Neural crest cell (in vitro differentiated cells): Measurements from ENCODE around the gene ZNF33A. TPM values are rescaled to one million over a fixed set of nuclear protein-coding genes. Genes with fewer than 3 reads are reported as not detected.
"Not testable (repeated sequence)": the region's sequence is repeated elsewhere in the genome, so short reads cannot be mapped to it uniquely, and the experiment has no call there.

Source experiments
- DNase-seq: peaks from one replicate; pipeline ENCODE4 v3.0.0; 2021; ENCODE audit warnings: low read depth, mixed read lengths, low spot score
- H3K27ac Mint-ChIP-seq: one replicate; pipeline ENCODE4 v1.8.0; 2021; ENCODE audit warnings: mild to moderate bottlenecking, mixed read lengths; ENCODE audit not compliant: unreplicated experiment
- H3K27me3 Mint-ChIP-seq: 2 replicates; pipeline ENCODE4 v1.8.0; 2021; ENCODE audit warnings: low read depth, mild to moderate bottlenecking, mixed read lengths
- H3K36me3 Mint-ChIP-seq: 2 replicates; pipeline ENCODE4 v1.8.0; 2021; ENCODE audit warnings: low read depth, mild to moderate bottlenecking, mixed read lengths
- H3K4me1 Mint-ChIP-seq: 2 replicates; pipeline ENCODE4 v1.8.0; 2021; ENCODE audit warnings: mixed read lengths
- H3K4me3 Mint-ChIP-seq: one replicate; pipeline ENCODE4 v1.8.0; 2021; ENCODE audit warnings: mild to moderate bottlenecking, mixed read lengths
- H3K9me3 Mint-ChIP-seq: 2 replicates; pipeline ENCODE4 v1.8.0; 2021; ENCODE audit warnings: mixed read lengths
- total RNA-seq: library from RNA; stranded (reverse); gene quantifications from 2 replicates; pipeline ENCODE4 v1.2.1, GENCODE V29; 2021
- TF ChIP-seq, protein P1 (sequence below): fragments of 200-600 bp; sonication (generic); conservative IDR thresholded peaks from 2 replicates; pipeline ENCODE4 v1.5.0; 2021; ENCODE audit warnings: antibody characterized with exemption, mild to moderate bottlenecking

The ZNF33A gene
- total RNA-seq, 1 donor from 2014 or later: 27.8 TPM

DNA sequence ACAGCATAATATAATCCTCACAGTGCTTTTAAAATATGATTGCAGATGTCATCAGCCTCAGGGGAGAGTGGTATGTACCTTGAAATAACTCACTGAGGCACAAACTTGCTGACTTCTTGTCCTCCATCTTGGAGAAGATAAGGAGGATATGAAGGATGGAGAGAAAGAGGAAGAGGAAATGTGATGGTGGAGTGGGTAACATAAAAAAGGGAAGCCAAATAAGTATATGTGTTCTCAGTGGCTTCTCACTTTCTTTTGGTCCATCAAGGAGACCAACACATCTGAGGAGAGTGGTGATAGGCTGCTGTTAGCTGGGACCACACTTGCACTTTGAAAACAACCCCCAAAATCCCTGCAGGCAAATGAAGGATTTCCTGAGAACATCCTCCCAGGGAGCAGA is 62.1 kb downstream of the ZNF33A start:
- H3K9me3 Mint-ChIP-seq: peaks cover 23% of the 10 kb centered on the region
- TF ChIP-seq, protein P1, sequence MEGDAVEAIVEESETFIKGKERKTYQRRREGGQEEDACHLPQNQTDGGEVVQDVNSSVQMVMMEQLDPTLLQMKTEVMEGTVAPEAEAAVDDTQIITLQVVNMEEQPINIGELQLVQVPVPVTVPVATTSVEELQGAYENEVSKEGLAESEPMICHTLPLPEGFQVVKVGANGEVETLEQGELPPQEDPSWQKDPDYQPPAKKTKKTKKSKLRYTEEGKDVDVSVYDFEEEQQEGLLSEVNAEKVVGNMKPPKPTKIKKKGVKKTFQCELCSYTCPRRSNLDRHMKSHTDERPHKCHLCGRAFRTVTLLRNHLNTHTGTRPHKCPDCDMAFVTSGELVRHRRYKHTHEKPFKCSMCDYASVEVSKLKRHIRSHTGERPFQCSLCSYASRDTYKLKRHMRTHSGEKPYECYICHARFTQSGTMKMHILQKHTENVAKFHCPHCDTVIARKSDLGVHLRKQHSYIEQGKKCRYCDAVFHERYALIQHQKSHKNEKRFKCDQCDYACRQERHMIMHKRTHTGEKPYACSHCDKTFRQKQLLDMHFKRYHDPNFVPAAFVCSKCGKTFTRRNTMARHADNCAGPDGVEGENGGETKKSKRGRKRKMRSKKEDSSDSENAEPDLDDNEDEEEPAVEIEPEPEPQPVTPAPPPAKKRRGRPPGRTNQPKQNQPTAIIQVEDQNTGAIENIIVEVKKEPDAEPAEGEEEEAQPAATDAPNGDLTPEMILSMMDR: no peak
- peaks cover 3% of the 10 kb centered on the region for H3K27me3 Mint-ChIP-seq
- H3K4me3 Mint-ChIP-seq: no peak overlapping the region
- no peak overlapping the region for H3K27ac Mint-ChIP-seq
- H3K36me3 Mint-ChIP-seq: peaks cover 6% of the 10 kb centered on the region
- no peaks in the 10 kb centered on the region for H3K4me1 Mint-ChIP-seq
- no peak for DNase-seq

DNA sequence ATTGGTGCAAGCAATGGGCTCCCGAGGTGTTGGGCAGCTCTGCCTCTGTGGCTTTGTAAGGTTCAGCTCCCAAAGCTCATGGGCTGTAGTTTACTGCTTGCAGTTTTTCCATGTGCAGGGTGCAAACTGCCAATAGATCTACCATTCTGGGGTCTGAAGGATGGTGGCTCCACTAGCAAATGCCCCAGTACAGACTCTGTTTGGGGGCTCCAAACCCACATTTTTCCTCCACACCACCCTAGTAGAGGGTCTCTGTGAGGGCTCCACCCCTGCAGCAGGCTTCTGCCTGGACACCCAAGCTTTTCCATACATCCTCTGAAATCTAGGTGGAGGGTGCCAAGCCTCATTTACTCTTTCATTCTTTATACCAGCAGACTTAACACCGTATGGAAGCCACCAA is 66.2 kb downstream of the ZNF33A start:
- Mint-ChIP-seq H3K4me1 (no peaks in the 10 kb centered on the region), H3K36me3 (peaks cover 6% of the 10 kb centered on the region), H3K9me3 (peaks cover 29% of the 10 kb centered on the region), H3K4me3 (no peak overlapping the region), H3K27me3 (peaks cover 3% of the 10 kb centered on the region), H3K27ac (no peak overlapping the region)
- TF ChIP-seq, protein P1: no peak
- DNase-seq: no peak

DNA sequence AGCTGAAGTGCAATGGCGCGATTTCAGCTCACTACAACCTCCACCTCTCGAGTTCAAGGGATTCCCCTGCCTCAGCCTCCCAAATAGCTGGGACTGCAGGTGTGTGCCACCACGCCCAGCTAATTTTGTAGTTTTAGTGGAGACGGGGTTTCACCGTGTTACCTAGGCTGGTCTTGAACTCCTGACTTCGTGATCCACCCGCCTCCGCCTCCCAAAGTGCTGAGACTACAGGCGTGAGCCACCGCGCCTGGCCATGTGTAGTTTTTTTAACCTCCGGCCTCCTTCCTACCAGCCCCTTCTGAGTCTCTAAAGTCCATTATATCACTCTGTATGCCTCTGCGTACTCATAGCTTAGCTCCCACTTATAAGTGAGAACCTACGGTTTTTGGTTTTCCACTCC is 82.8 kb downstream of the ZNF33A start:
- Mint-ChIP-seq H3K9me3 (peaks cover 18% of the 10 kb centered on the region), H3K27ac (peak overlapping the region; percentile 3), H3K36me3 (peaks cover 39% of the 10 kb centered on the region), H3K4me3 (peak overlapping the region; percentile 94), H3K4me1 (peaks cover 19% of the 10 kb centered on the region)
- not testable (repeated sequence) for H3K27me3 Mint-ChIP-seq, DNase-seq

DNA sequence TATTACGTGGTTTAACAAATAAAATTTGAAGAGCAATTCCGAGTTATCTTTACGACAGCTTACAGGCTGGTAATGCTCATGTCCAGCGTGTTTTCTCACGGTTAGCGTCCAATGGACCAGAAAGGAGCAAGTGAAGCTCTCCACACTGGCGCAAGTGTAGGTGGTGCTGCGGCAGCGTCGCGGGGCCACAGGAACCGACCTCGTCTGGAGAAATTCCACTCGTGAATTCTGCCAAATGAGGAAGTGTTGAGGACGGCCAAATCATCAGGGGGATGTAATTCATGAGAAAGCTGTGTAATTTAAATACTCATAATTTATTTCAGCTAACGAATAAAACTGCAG is 83.3 kb downstream of the ZNF33A start:
- Mint-ChIP-seq H3K27me3 (no peaks in the 10 kb centered on the region), H3K27ac (no peak overlapping the region), H3K4me3 (peak overlapping the region; percentile 94), H3K36me3 (peaks cover 43% of the 10 kb centered on the region), H3K4me1 (peaks cover 19% of the 10 kb centered on the region), H3K9me3 (peaks cover 20% of the 10 kb centered on the region)
- TF ChIP-seq, protein P1: no peak
- DNase-seq: no peak

DNA sequence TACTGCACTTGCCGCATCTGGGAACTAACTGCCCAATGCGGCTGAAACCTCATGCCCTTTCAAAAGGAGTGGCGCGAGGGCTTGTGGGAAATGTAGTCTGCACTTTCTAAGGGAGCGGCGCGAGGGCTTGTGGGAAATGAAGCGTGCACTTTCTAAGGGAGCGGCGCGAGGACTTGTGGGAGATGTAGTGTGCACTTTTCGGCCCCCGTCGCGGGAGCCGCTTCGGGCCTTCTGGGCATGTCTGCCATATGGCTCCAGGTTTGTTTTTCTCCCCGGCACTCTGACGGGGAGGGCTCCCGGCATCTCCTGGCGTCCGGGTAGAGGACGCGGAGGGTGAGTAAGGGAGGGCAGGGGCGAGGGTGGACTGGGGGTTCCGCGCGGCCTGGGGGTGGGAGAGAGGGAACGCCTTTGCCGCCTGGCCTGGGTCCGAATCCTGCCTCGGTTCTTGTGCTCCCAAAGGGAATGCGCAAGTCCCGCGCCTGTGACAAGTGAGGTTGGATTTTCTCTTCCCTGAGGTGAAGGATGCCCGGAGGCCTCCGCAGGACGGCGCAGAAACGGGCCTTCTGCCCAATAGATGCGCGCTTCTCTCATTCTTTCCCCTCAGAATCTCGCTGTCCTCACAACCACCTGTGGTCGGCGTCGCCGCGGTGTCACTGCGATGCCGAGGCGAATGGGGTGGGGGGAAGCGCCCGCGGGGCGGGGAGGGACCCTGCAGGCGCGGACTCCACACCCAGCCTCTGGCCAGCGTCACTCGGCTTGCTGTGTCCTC is 83.9 kb downstream of the ZNF33A start, which contains the start of gene ZNF37A:
TSS of gene ZNF37A (plus strand) at position 180 of the 769 bp plus-strand sequence. CDS start 2,281 bp downstream, outside the sequence.
- H3K9me3 Mint-ChIP-seq: peaks cover 22% of the 10 kb centered on the region
- peak; percentile 72 for DNase-seq
- peaks cover 19% of the 10 kb centered on the region for H3K4me1 Mint-ChIP-seq
- H3K36me3 Mint-ChIP-seq: peaks cover 49% of the 10 kb centered on the region
- no peaks in the 10 kb centered on the region for H3K27me3 Mint-ChIP-seq
- TF ChIP-seq, protein P1: no peak
- peak within 1 kb of the TSS; percentile 75 for H3K27ac Mint-ChIP-seq
- H3K4me3 Mint-ChIP-seq: peak within 1 kb of the TSS; percentile 94

DNA sequence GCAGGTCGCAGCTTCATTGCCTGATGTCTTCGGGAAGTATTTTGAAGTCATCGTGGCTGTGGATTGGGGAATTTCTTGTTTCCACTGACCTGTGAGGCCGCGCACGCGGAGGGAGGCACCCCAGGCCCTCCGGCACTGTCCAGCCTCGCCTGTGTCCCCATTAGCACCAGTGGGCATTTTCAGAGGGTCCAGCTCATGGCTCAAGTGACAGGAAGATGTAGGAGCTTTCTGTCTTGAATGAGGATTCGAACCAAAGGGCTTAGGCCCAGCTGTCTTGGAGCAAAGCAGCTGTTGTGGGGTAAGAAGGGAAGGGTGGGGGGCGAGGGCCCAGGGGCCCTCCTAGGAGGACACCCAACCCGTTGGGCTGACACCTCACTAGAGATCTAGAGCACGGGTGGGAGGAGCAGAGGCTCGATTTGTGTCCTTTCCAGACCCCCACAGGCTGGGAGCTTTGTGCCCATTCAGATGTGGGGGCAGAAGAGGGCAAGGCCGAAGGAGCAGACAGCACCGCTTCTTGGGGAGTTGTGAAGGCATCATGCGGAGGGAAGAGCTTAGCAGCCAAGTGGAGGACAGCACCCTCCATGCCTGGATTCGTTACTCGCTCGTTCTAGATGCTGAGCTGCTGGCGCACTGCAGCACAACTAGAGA is 84.6 kb downstream of the ZNF33A start:
- DNase-seq: no peak

More for the DNA sequence above, 84.6 kb downstream of the ZNF33A start:
- TF ChIP-seq, protein P1: no peak
- Mint-ChIP-seq H3K4me1 (peaks cover 19% of the 10 kb centered on the region), H3K36me3 (peaks cover 56% of the 10 kb centered on the region), H3K27me3 (no peaks in the 10 kb centered on the region), H3K27ac (peak overlapping the region; percentile 75), H3K4me3 (peak overlapping the region; percentile 94), H3K9me3 (peaks cover 27% of the 10 kb centered on the region)
